Sigmoid colon (tissue), 3 donors: Measurements from ENCODE around the gene CBFA2T2.

ENCODE experiments used
- CTCF ChIP-seq, 4 experiments: fragments of 450-650 bp in 3 of 4; fragments of 200-600 bp in 1 of 4; IDR thresholded peaks; one replicate each; pipeline ENCODE4 v1.5.1; 2016 to 2019; ENCODE audit warnings: antibody characterized with exemption in 4 of 4, mild to moderate bottlenecking in 3 of 4, moderate library complexity in 2 of 4
- POLR2A ChIP-seq, 2 donors: fragments of 450-650 bp; IDR thresholded peaks; one replicate each; pipeline ENCODE4 v1.6.1; 2016; ENCODE audit warnings: antibody characterized with exemption in 2 of 2, mild to moderate bottlenecking in 2 of 2, moderate library complexity in 2 of 2

DNA sequence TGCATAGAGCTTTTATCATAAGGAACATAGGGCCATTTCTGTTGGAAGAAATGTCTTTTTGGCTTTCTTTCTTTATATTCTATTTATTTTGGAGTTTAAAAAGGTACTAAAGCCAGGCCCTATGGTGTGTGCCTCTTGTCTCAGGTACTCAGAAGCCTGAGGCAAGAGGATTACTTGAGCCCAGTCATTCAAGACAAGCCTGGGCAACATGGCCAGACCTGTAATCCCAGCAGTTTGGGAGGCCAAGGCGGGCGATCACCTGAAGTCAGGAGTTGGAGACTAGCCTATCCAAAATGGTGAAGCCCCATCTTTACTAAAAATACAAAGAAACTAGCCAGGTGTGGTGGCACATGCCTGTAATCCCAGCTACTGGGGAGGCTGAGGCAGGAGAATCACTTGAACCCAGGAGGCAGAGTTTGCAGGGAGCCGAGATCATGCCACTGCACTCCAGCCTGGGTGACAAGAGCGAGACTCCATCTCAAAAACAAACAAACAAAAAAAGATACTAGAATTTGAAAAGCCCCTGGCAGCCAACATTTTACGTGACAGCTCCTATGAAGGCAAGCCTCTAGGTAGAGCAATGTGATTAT, 80.0 kb downstream of the CBFA2T2 start:
- TF ChIP-seq CTCF (IDR thresholded peaks at IDR 0.05) (no peak), POLR2A (IDR thresholded peaks at IDR 0.05) (no peak)
